IPS DF 6.9 (cell line): ENCODE data around the gene DCST2.

ENCODE experiments used
- DNase-seq: peaks from one replicate; pipeline ENCODE4 v3.0.0-alpha.2; 2013; ENCODE audit warnings: low read depth, low spot score
- H3K27ac ChIP-seq: one replicate; pipeline ENCODE4 v1.5.1; 2013; ENCODE audit warnings: low read length, control low read depth
- H3K27me3 ChIP-seq: 2 replicates; pipeline ENCODE4 v1.6.1; 2013; ENCODE audit warnings: mild to moderate bottlenecking, low read length; ENCODE audit not compliant: control insufficient read depth, insufficient read depth
- H3K36me3 ChIP-seq: 2 replicates; pipeline ENCODE4 v1.6.1; 2013; ENCODE audit warnings: low read length; ENCODE audit not compliant: control insufficient read depth, insufficient read depth
- H3K4me1 ChIP-seq: 2 replicates; pipeline ENCODE4 v1.6.1; 2013; ENCODE audit warnings: low read length; ENCODE audit not compliant: control insufficient read depth, insufficient read depth
- H3K4me3 ChIP-seq: 2 replicates; pipeline ENCODE4 v1.5.1; 2013; ENCODE audit warnings: mild to moderate bottlenecking, low read length
- H3K9me3 ChIP-seq: 2 replicates; pipeline ENCODE4 v1.6.1; 2013; ENCODE audit warnings: low read length, inconsistent platforms; ENCODE audit not compliant: control insufficient read depth, insufficient read depth
- WGBS: extraction: QIAGEN DNeasy Blood & Tissue Kit; methylation state at CpG from one replicate; pipeline ENCODE4 v1.1.7; 2013; ENCODE audit warnings: mixed read lengths, missing lambda C conversion rate; ENCODE audit not compliant: insufficient read length, insufficient coverage; 5-methylcytosine and 5-hydroxymethylcytosine counted together

DCST2 gene

GRCh38 chr1:155015527-155016230 is 17.9 kb downstream of the DCST2 start:
- no peak for DNase-seq
- Histone ChIP-seq H3K4me3 (no peak overlapping the region), H3K27ac (no peak overlapping the region), H3K4me1 (peaks cover 4% of the 10 kb centered on the region), H3K36me3 (peaks cover 9% of the 10 kb centered on the region; the same call in 1 of the 2 replicates), H3K9me3 (no peaks in the 10 kb centered on the region), H3K27me3 (no peaks in the 10 kb centered on the region)
- WGBS = no CpG with 5 or more reads among the region's 16 CpGs

GRCh38 chr1:155014709-155015508 is 18.7 kb downstream of the DCST2 start:
- Histone ChIP-seq H3K27ac (no peak overlapping the region), H3K27me3 (no peaks in the 10 kb centered on the region), H3K4me3 (no peak overlapping the region), H3K9me3 (no peaks in the 10 kb centered on the region), H3K4me1 (peaks cover 5% of the 10 kb centered on the region), H3K36me3 (peaks cover 9% of the 10 kb centered on the region; the same call in 1 of the 2 replicates)
- no peak for DNase-seq
- no CpG with 5 or more reads among the region's 31 CpGs for WGBS

DNA sequence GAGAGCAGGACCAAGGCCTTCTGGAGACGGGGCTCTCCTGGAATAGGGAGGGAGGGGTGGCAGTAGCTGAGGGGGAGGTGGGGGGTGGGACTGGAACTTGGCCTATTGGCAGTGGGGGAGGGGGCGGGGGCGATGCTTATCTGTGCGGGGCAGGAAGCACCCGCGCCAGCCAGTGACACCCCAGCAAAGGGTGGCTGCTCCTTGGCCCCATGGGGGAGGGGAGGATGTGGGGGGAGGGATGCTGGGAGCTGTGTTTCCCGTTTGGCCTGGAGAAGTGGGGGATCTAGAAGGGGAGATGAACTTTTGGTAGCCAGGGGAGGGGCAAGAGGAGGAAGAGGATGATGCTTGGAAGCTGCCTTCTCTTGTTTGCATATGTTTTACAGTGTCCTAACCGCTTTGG is 19.9 kb downstream of the DCST2 start:
- Histone ChIP-seq H3K27ac (no peak overlapping the region), H3K4me1 (peaks cover 14% of the 10 kb centered on the region)
- no CpG with 5 or more reads among the region's 8 CpGs for WGBS

GRCh38 chr1:155012776-155013602 is 20.6 kb downstream of the DCST2 start:
- H3K27ac ChIP-seq = no peak overlapping the region
- H3K4me1 ChIP-seq = peaks cover 19% of the 10 kb centered on the region
- DNase-seq = no peak
- H3K4me3 ChIP-seq = no peak overlapping the region
- no CpG with 5 or more reads among the region's 3 CpGs for WGBS
- H3K36me3 ChIP-seq = peaks cover 9% of the 10 kb centered on the region; the same call in 1 of the 2 replicates
- no peaks in the 10 kb centered on the region for H3K27me3 ChIP-seq
- no peaks in the 10 kb centered on the region for H3K9me3 ChIP-seq

More for the DNA sequence above, 19.9 kb downstream of the DCST2 start:
- H3K36me3 ChIP-seq = peaks cover 9% of the 10 kb centered on the region; the same call in 1 of the 2 replicates
- H3K27me3 ChIP-seq = no peaks in the 10 kb centered on the region
- H3K9me3 ChIP-seq = no peaks in the 10 kb centered on the region
- no peak overlapping the region for H3K4me3 ChIP-seq
- no peak for DNase-seq

GRCh38 chr1:155012026-155012546 is 21.5 kb downstream of the DCST2 start:
- Histone ChIP-seq H3K36me3 (peaks cover 9% of the 10 kb centered on the region; the same call in 1 of the 2 replicates), H3K9me3 (no peaks in the 10 kb centered on the region), H3K4me3 (no peak overlapping the region), H3K27me3 (no peaks in the 10 kb centered on the region), H3K27ac (no peak overlapping the region), H3K4me1 (peaks cover 17% of the 10 kb centered on the region)
- WGBS = no CpG with 5 or more reads among the region's 9 CpGs
- peak; percentile 87 for DNase-seq

GRCh38 chr1:155011437-155012025 is 22.1 kb downstream of the DCST2 start:
- H3K4me1 ChIP-seq = peaks cover 17% of the 10 kb centered on the region
- H3K36me3 ChIP-seq = peaks cover 9% of the 10 kb centered on the region; the same call in 1 of the 2 replicates
- H3K4me3 ChIP-seq = no peak overlapping the region
- WGBS = no CpG with 5 or more reads among the region's 6 CpGs
- no peaks in the 10 kb centered on the region for H3K27me3 ChIP-seq
- no peak for DNase-seq
- no peaks in the 10 kb centered on the region for H3K9me3 ChIP-seq
- no peak overlapping the region for H3K27ac ChIP-seq

GRCh38 chr1:155011004-155011416 is 22.6 kb downstream of the DCST2 start:
- WGBS = no CpG with 5 or more reads among the region's 5 CpGs
- H3K27me3 ChIP-seq = no peaks in the 10 kb centered on the region
- no peak for DNase-seq
- no peaks in the 10 kb centered on the region for H3K9me3 ChIP-seq
- no peak overlapping the region for H3K27ac ChIP-seq
- H3K36me3 ChIP-seq = peaks cover 6% of the 10 kb centered on the region; the same call in 1 of the 2 replicates
- no peak overlapping the region for H3K4me3 ChIP-seq
- peaks cover 17% of the 10 kb centered on the region for H3K4me1 ChIP-seq

DNA sequence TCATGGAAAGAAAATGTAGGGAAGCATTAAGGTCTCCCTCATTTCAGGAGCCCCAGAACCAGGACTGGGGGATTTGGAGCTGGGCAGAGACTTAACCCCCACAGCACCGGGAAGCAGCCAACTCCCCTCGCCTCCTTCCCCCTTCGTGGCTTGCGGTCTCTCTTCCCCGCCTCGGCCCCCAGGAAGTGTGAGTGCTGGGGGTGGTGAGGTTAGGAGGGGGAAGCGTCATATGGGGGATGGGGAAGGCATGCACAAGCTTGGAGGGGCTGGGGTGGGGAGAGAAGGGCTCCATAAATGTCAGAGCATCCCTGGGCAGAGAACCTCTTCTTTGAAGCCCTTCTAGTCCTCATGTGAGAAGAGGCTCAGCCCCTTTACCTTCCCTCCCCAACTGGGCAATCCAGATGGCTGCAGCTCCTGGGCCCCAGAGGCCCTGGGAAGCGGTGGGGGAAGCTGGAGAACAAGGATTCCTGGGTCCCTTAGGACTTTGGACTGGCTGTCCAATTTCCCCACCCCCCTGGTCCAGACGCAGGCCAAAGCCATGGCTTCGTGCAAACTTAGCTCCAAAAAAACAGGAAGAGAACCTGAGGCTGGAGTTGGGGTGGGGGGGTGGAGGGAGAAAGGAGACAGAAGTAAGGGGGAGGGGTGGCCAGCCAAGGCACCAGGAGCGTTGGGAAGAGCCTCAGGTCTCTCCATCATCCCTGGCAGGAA is 23.2 kb downstream of the DCST2 start:
- no peak for DNase-seq
- H3K27ac ChIP-seq = no peak overlapping the region
- H3K4me1 ChIP-seq = peaks cover 17% of the 10 kb centered on the region
- no peak overlapping the region for H3K4me3 ChIP-seq
- peaks cover 4% of the 10 kb centered on the region; the same call in 1 of the 2 replicates for H3K36me3 ChIP-seq
- no peaks in the 10 kb centered on the region for H3K9me3 ChIP-seq
- no peaks in the 10 kb centered on the region for H3K27me3 ChIP-seq
- WGBS = no CpG with 5 or more reads among the region's 11 CpGs

GRCh38 chr1:155009742-155010141 is 23.8 kb downstream of the DCST2 start:
- Histone ChIP-seq H3K27ac (no peak overlapping the region), H3K9me3 (no peaks in the 10 kb centered on the region), H3K27me3 (no peaks in the 10 kb centered on the region), H3K4me3 (no peak overlapping the region), H3K36me3 (peaks cover 2% of the 10 kb centered on the region; the same call in 1 of the 2 replicates), H3K4me1 (peaks cover 17% of the 10 kb centered on the region)
- DNase-seq = no peak
- no CpG with 5 or more reads among the region's 5 CpGs for WGBS
